ENCODE data around the gene MTNR1B.

MTNR1B gene

DNA sequence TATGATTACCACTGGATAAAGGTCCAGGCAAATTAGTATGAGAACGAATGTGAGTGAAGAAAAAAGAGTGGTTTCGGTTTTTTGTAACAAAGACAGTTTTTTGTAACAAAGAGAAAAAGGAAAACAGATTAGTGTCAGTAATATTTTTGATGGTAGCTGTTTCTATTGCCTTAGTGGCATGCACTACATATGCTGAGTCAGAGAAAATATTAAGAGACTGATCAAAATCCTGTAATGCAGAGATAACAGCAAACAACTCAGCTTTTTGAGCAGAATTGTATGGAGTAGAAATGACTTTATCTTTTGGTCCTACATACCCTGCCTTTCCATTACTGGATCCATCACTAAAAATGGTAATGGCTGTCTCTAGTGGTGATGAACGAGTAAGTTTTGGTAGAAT lies 22.7 kb upstream of the MTNR1B start:
- Histone ChIP-seq H2BK5ac (ENCODE audit: low read length) (no peak overlapping the region), H4K91ac (ENCODE audit: low read depth, low read length, poor library complexity) (no peak overlapping the region), H3K4me2 (ENCODE audit: insufficient read depth, low read length, poor library complexity, severe bottlenecking) (no peak overlapping the region), H2BK12ac (ENCODE audit: low read length) (no peak overlapping the region), H3K79me1 (ENCODE audit: low read depth, low read length) (no peaks in the 10 kb centered on the region), H3K23ac (ENCODE audit: low read depth, low read length, poor library complexity) (no peak overlapping the region), H2AK5ac (ENCODE audit: low read depth, low read length) (no peak overlapping the region), H2AFZ (ENCODE audit: low read length) (no peak overlapping the region), H3K4me3 (ENCODE audit: low read length in 2 of 2) (no peak overlapping the region), H3K18ac (ENCODE audit: low read length) (no peak overlapping the region), H3K4ac (ENCODE audit: low read length) (no peak overlapping the region), H2BK120ac (ENCODE audit: low read depth, low read length) (no peak overlapping the region), H3K36me3 (replicated peaks in 1 of 2; ENCODE audit: control insufficient read depth in 2 of 2, insufficient read depth in 2 of 2, low read length in 2 of 2) (no peaks in the 10 kb centered on the region), H3K27me3 (ENCODE audit: control insufficient read depth in 3 of 3, insufficient read depth in 3 of 3, low read depth in 1 of 3, low read length in 3 of 3) (no peaks in the 10 kb centered on the region), H3K4me1 (ENCODE audit: control insufficient read depth in 2 of 2, insufficient read depth in 1 of 2, low read depth in 1 of 2, low read length in 2 of 2) (no peaks in the 10 kb centered on the region), H3K27ac (replicated peaks; ENCODE audit: low read length) (no peak overlapping the region), H3K9me3 (replicated peaks in 1 of 2; ENCODE audit: control insufficient read depth in 2 of 2, insufficient read depth in 1 of 2, low read depth in 1 of 2, low read length in 2 of 2) (peaks cover 0 to 15% of the 10 kb centered on the region in 2 donors), H3K9ac (ENCODE audit: low read depth, low read length, poor library complexity) (no peak overlapping the region), H3K14ac (ENCODE audit: low read length) (no peak overlapping the region), H4K8ac (ENCODE audit: low read depth, low read length) (no peak overlapping the region), H2BK15ac (ENCODE audit: low read length) (no peak overlapping the region)
- DNase-seq (ENCODE audit: low spot score) = no peak
- WGBS, 2 donors (ENCODE audit: extremely low coverage in 2 of 2, insufficient read length in 2 of 2, insufficient replicate concordance in 1 of 2) = 100% methylated on average over 2 of the region's 3 CpGs; no CpG with 5 or more reads in 1 of the 2 donors

- no peak overlapping the region for H2BK12ac ChIP-seq (ENCODE audit: low read length)
- no peaks in the 10 kb centered on the region for H3K36me3 ChIP-seq (replicated peaks in 1 of 2; ENCODE audit: control insufficient read depth in 2 of 2, insufficient read depth in 2 of 2, low read length in 2 of 2)
- H4K91ac ChIP-seq (ENCODE audit: low read depth, low read length, poor library complexity) = no peak overlapping the region
- H3K23ac ChIP-seq (ENCODE audit: low read depth, low read length, poor library complexity) = no peak overlapping the region
- no peak overlapping the region for H3K18ac ChIP-seq (ENCODE audit: low read length)
- H3K79me1 ChIP-seq (ENCODE audit: low read depth, low read length) = no peaks in the 10 kb centered on the region
- no peak overlapping the region for H2AK5ac ChIP-seq (ENCODE audit: low read depth, low read length)
- peaks cover 0 to 12% of the 10 kb centered on the region in 2 donors for H3K9me3 ChIP-seq (replicated peaks in 1 of 2; ENCODE audit: control insufficient read depth in 2 of 2, insufficient read depth in 1 of 2, low read depth in 1 of 2, low read length in 2 of 2)
- no peak overlapping the region for H2BK120ac ChIP-seq (ENCODE audit: low read depth, low read length)
- WGBS, 2 donors (ENCODE audit: extremely low coverage in 2 of 2, insufficient read length in 2 of 2, insufficient replicate concordance in 1 of 2) = no CpG with 5 or more reads among the region's 5 CpGs
- no peak for DNase-seq (ENCODE audit: low spot score)
- no peak overlapping the region for H3K9ac ChIP-seq (ENCODE audit: low read depth, low read length, poor library complexity)
- no peak overlapping the region for H3K4ac ChIP-seq (ENCODE audit: low read length)
- H3K14ac ChIP-seq (ENCODE audit: low read length) = no peak overlapping the region
- no peak overlapping the region for H3K4me2 ChIP-seq (ENCODE audit: insufficient read depth, low read length, poor library complexity, severe bottlenecking)
- no peak overlapping the region for H4K8ac ChIP-seq (ENCODE audit: low read depth, low read length)
- H2BK15ac ChIP-seq (ENCODE audit: low read length) = no peak overlapping the region
- no peak overlapping the region for H3K4me3 ChIP-seq (ENCODE audit: low read length in 2 of 2)
- no peak overlapping the region for H3K27ac ChIP-seq (replicated peaks; ENCODE audit: low read length)
- H3K27me3 ChIP-seq (ENCODE audit: control insufficient read depth in 3 of 3, insufficient read depth in 3 of 3, low read depth in 1 of 3, low read length in 3 of 3) = no peaks in the 10 kb centered on the region
- H2BK5ac ChIP-seq (ENCODE audit: low read length) = no peak overlapping the region
- no peak overlapping the region for H2AFZ ChIP-seq (ENCODE audit: low read length)
- H3K4me1 ChIP-seq (ENCODE audit: control insufficient read depth in 2 of 2, insufficient read depth in 1 of 2, low read depth in 1 of 2, low read length in 2 of 2) = no peaks in the 10 kb centered on the region
These were observed 21.3 kb upstream of the MTNR1B start for GRCh38 chr11:92948116-92948515.

DNA sequence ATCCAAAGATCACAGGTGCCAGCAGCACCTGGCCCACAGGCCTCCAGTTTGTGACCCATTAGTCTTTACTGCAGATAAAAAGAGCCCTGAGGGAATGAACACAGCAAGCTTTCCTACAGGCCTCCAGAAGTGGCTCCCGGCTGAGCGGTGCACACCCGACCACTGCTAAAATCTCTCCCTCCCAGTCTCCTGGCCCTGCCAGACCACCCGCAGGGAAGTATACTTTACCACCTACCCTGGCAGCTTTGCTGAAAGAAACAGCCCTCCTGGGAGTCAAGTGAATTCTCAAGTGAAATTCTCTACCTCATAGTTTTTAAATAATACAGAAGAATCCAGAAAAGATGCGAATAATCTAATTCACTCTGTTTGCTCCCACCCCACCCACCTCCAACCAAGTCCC lies 15.4 kb upstream of the MTNR1B start:
- no peak overlapping the region for H3K14ac ChIP-seq (ENCODE audit: low read length)

GRCh38 chr11:92955860-92956259 lies 13.6 kb upstream of the MTNR1B start:
- H3K4me3 ChIP-seq (ENCODE audit: low read length in 2 of 2) = no peak overlapping the region
- no peak overlapping the region for H2BK12ac ChIP-seq (ENCODE audit: low read length)
- H3K4me1 ChIP-seq (ENCODE audit: control insufficient read depth in 2 of 2, insufficient read depth in 1 of 2, low read depth in 1 of 2, low read length in 2 of 2) = peaks cover 0 to 2% of the 10 kb centered on the region in 2 donors
- H4K8ac ChIP-seq (ENCODE audit: low read depth, low read length) = no peak overlapping the region
- H3K9me3 ChIP-seq (replicated peaks in 1 of 2; ENCODE audit: control insufficient read depth in 2 of 2, insufficient read depth in 1 of 2, low read depth in 1 of 2, low read length in 2 of 2) = no peaks in the 10 kb centered on the region
- DNase-seq (ENCODE audit: low spot score) = no peak
- H3K9ac ChIP-seq (ENCODE audit: low read depth, low read length, poor library complexity) = no peak overlapping the region
- H2BK5ac ChIP-seq (ENCODE audit: low read length) = no peak overlapping the region
- H2BK120ac ChIP-seq (ENCODE audit: low read depth, low read length) = no peak overlapping the region
- no peak overlapping the region for H3K27ac ChIP-seq (replicated peaks; ENCODE audit: low read length)
- no peak overlapping the region for H3K14ac ChIP-seq (ENCODE audit: low read length)
- no peak overlapping the region for H3K4ac ChIP-seq (ENCODE audit: low read length)
- H3K79me1 ChIP-seq (ENCODE audit: low read depth, low read length) = no peaks in the 10 kb centered on the region
- H4K91ac ChIP-seq (ENCODE audit: low read depth, low read length, poor library complexity) = no peak overlapping the region
- no peak overlapping the region for H2AFZ ChIP-seq (ENCODE audit: low read length)
- H3K18ac ChIP-seq (ENCODE audit: low read length) = no peak overlapping the region
- no peak overlapping the region for H2AK5ac ChIP-seq (ENCODE audit: low read depth, low read length)
- no peaks in the 10 kb centered on the region for H3K36me3 ChIP-seq (replicated peaks in 1 of 2; ENCODE audit: control insufficient read depth in 2 of 2, insufficient read depth in 2 of 2, low read length in 2 of 2)
- no peak overlapping the region for H3K4me2 ChIP-seq (ENCODE audit: insufficient read depth, low read length, poor library complexity, severe bottlenecking)
- no peaks in the 10 kb centered on the region for H3K27me3 ChIP-seq (ENCODE audit: control insufficient read depth in 3 of 3, insufficient read depth in 3 of 3, low read depth in 1 of 3, low read length in 3 of 3)
- H2BK15ac ChIP-seq (ENCODE audit: low read length) = no peak overlapping the region
- no peak overlapping the region for H3K23ac ChIP-seq (ENCODE audit: low read depth, low read length, poor library complexity)

More for the DNA sequence above, 15.4 kb upstream of the MTNR1B start:
- Histone ChIP-seq H3K9ac (ENCODE audit: low read depth, low read length, poor library complexity) (no peak overlapping the region), H3K4me3 (ENCODE audit: low read length in 2 of 2) (no peak overlapping the region), H3K9me3 (replicated peaks in 1 of 2; ENCODE audit: control insufficient read depth in 2 of 2, insufficient read depth in 1 of 2, low read depth in 1 of 2, low read length in 2 of 2) (peaks cover 0 to 6% of the 10 kb centered on the region in 2 donors), H3K27me3 (ENCODE audit: control insufficient read depth in 3 of 3, insufficient read depth in 3 of 3, low read depth in 1 of 3, low read length in 3 of 3) (no peaks in the 10 kb centered on the region), H3K4ac (ENCODE audit: low read length) (no peak overlapping the region), H2AFZ (ENCODE audit: low read length) (no peak overlapping the region), H3K23ac (ENCODE audit: low read depth, low read length, poor library complexity) (no peak overlapping the region), H2BK5ac (ENCODE audit: low read length) (no peak overlapping the region), H3K79me1 (ENCODE audit: low read depth, low read length) (no peaks in the 10 kb centered on the region), H3K36me3 (replicated peaks in 1 of 2; ENCODE audit: control insufficient read depth in 2 of 2, insufficient read depth in 2 of 2, low read length in 2 of 2) (no peaks in the 10 kb centered on the region), H2AK5ac (ENCODE audit: low read depth, low read length) (no peak overlapping the region), H2BK12ac (ENCODE audit: low read length) (no peak overlapping the region), H3K18ac (ENCODE audit: low read length) (no peak overlapping the region), H3K4me2 (ENCODE audit: insufficient read depth, low read length, poor library complexity, severe bottlenecking) (no peak overlapping the region), H3K27ac (replicated peaks; ENCODE audit: low read length) (no peak overlapping the region), H2BK120ac (ENCODE audit: low read depth, low read length) (no peak overlapping the region), H3K4me1 (ENCODE audit: control insufficient read depth in 2 of 2, insufficient read depth in 1 of 2, low read depth in 1 of 2, low read length in 2 of 2) (peaks cover 0 to 2% of the 10 kb centered on the region in 2 donors), H2BK15ac (ENCODE audit: low read length) (no peak overlapping the region), H4K8ac (ENCODE audit: low read depth, low read length) (no peak overlapping the region), H4K91ac (ENCODE audit: low read depth, low read length, poor library complexity) (no peak overlapping the region)
- no peak for DNase-seq (ENCODE audit: low spot score)
- WGBS, 2 donors (ENCODE audit: extremely low coverage in 2 of 2, insufficient read length in 2 of 2, insufficient replicate concordance in 1 of 2) = no CpG with 5 or more reads among the region's 5 CpGs
